Mucosa of descending colon (tissue), 3 donors: Measurements from ENCODE around the gene OTULIN. TPM values are rescaled to one million over a fixed set of nuclear protein-coding genes. Genes with fewer than 3 reads are reported as not detected.

Experiments
- ATAC-seq: fragments of 200-7000 bp; cut with Tn5 transposase; one replicate; pipeline ENCODE4 v1.9.1; 2020; ENCODE audit warnings: mild to moderate bottlenecking, moderate library complexity
- DNase-seq, 3 donors: peaks; one replicate each; pipeline ENCODE4 v3.0.0-alpha.2; 2020
- H3K36me3 ChIP-seq: fragments of 200-600 bp; one replicate; pipeline ENCODE4 v1.8.0; 2021; ENCODE audit warnings: low read depth, mild to moderate bottlenecking
- H3K4me1 ChIP-seq: fragments of 200-600 bp; one replicate; pipeline ENCODE4 v1.8.0; 2021; ENCODE audit warnings: low read depth, mild to moderate bottlenecking
- H3K4me3 ChIP-seq: fragments of 200-600 bp; one replicate; pipeline ENCODE4 v1.8.0; 2021; ENCODE audit warnings: mild to moderate bottlenecking
- H3K9me3 ChIP-seq: fragments of 200-600 bp; one replicate; pipeline ENCODE4 v1.8.0; 2021; ENCODE audit warnings: mild to moderate bottlenecking
- CTCF ChIP-seq: fragments of 200-600 bp; IDR thresholded peaks from one replicate; pipeline ENCODE4 v1.8.0; 2022; ENCODE audit warnings: antibody characterized with exemption, mild to moderate bottlenecking
- intact Hi-C, 2 donors: fragments of 100-400 bp; cut with DNase I in 1 of 2; cut with micrococcal nuclease in 1 of 2; formaldehyde crosslinking; loops; one replicate each; pipeline versions ENCODE4 v1.11.0 to v1.11.1; 2022; cut with DNase I, micrococcal nuclease
- total RNA-seq, 3 donors: library from RNA; stranded (reverse); fragmentation: NEBNext Ultra II Directional in 2 of 3; extraction: Animal tissue kit (Norgen Biotek cat#: 25700) in 2 of 3; gene quantifications; one replicate each; pipeline versions ENCODE4 v1.2.1 to v1.2.4, GENCODE V29; 2021 to 2023
- donor health status: DM: no; HTN: no; CAD: no; lungs with moderate emphysema.
- donor health status: DM: no; HTN: no; CAD: no.
- donor health status: DM: no; HTN: yes; CAD: no.

The OTULIN gene
- total RNA-seq, 3 donors from 2014 or later = 21.9 to 29.6 (median 29.5) TPM

- H3K4me1 ChIP-seq = no peaks in the 10 kb centered on the region
- H3K9me3 ChIP-seq = peaks cover 5% of the 10 kb centered on the region
- TF ChIP-seq CTCF = no peak
- intact Hi-C loops = no loop called here
- no peaks in the 10 kb centered on the region for H3K36me3 ChIP-seq
- ATAC-seq (no peak), DNase-seq (no peak)
- H3K4me3 ChIP-seq = no peak overlapping the region
Measured at GRCh38 chr5:14630671-14631070, 33.8 kb upstream of the OTULIN start.

- intact Hi-C loops = no loop called here
- no peaks in the 10 kb centered on the region for H3K36me3 ChIP-seq
- no peak for DNase-seq
- H3K4me3 ChIP-seq = no peak overlapping the region
- H3K4me1 ChIP-seq = no peaks in the 10 kb centered on the region
- no peak for TF ChIP-seq CTCF
- no peak for ATAC-seq
- peaks cover 5% of the 10 kb centered on the region for H3K9me3 ChIP-seq
Measured at GRCh38 chr5:14635656-14636055, 28.9 kb upstream of the OTULIN start.

GRCh38 chr5:14640765-14641164, 23.8 kb upstream of the OTULIN start:
- Histone ChIP-seq H3K4me3 (no peak overlapping the region), H3K36me3 (no peaks in the 10 kb centered on the region), H3K9me3 (no peaks in the 10 kb centered on the region), H3K4me1 (no peaks in the 10 kb centered on the region)
- TF ChIP-seq CTCF = no peak
- DNase-seq = no peak
- ATAC-seq = no peak
- intact Hi-C loops = no loop called here

GRCh38 chr5:14644623-14645237, 19.8 kb upstream of the OTULIN start:
- no peak for TF ChIP-seq CTCF
- H3K4me1 ChIP-seq = no peaks in the 10 kb centered on the region
- H3K36me3 ChIP-seq = no peaks in the 10 kb centered on the region
- H3K9me3 ChIP-seq = no peaks in the 10 kb centered on the region
- H3K4me3 ChIP-seq = no peak overlapping the region
- DNase-seq = no peak
- ATAC-seq = no peak
- intact Hi-C loops = no loop called here

GRCh38 chr5:14650052-14650451, 14.5 kb upstream of the OTULIN start:
- Histone ChIP-seq H3K4me3 (no peak overlapping the region), H3K4me1 (no peaks in the 10 kb centered on the region), H3K36me3 (no peaks in the 10 kb centered on the region), H3K9me3 (no peaks in the 10 kb centered on the region)
- no peak for TF ChIP-seq CTCF
- intact Hi-C loops = no loop called here
- DNase-seq (no peak), ATAC-seq (no peak)
